Endodermal cell (in vitro differentiated cells): ENCODE measurements around the gene OR51F1. TPM values are rescaled to one million over a fixed set of nuclear protein-coding genes. Genes with fewer than 3 reads are reported as not detected.

Experiments
- DNase-seq: peaks from one replicate; pipeline ENCODE4 v3.0.0-alpha.2; 2017
- H3K27ac ChIP-seq: 2 replicates; pipeline ENCODE4 v1.5.1; 2013; ENCODE audit warnings: mild to moderate bottlenecking, low read depth, low read length, moderate library complexity
- H3K27me3 ChIP-seq: 2 replicates; pipeline ENCODE4 v1.6.1; 2013; ENCODE audit warnings: mild to moderate bottlenecking, low read length, moderate library complexity; ENCODE audit not compliant: insufficient read depth, control insufficient read depth, poor library complexity, severe bottlenecking
- H3K36me3 ChIP-seq: 2 replicates; pipeline ENCODE4 v1.7.0; 2013; ENCODE audit warnings: mild to moderate bottlenecking, low read length, moderate library complexity; ENCODE audit not compliant: control insufficient read depth, insufficient read depth
- H3K4me1 ChIP-seq: one replicate; pipeline ENCODE4 v1.7.0; 2013; ENCODE audit warnings: low read length; ENCODE audit not compliant: control insufficient read depth, insufficient read depth
- H3K4me3 ChIP-seq: 2 replicates; pipeline ENCODE4 v1.5.1; 2013; ENCODE audit warnings: mild to moderate bottlenecking, low read length, moderate library complexity
- H3K9ac ChIP-seq: 2 replicates; pipeline ENCODE4 v1.6.1; 2013; ENCODE audit warnings: mild to moderate bottlenecking, low read length, moderate library complexity; ENCODE audit not compliant: poor library complexity, severe bottlenecking; ENCODE audit errors: extremely low read depth
- H3K9me3 ChIP-seq: 2 replicates; pipeline ENCODE4 v1.6.1; 2013; ENCODE audit warnings: mild to moderate bottlenecking, low read length, moderate library complexity; ENCODE audit not compliant: control insufficient read depth
- H3K27ac Mint-ChIP-seq: 2 replicates; pipeline ENCODE4 v1.8.0; 2020; ENCODE audit warnings: mixed read lengths
- H3K27me3 Mint-ChIP-seq: 2 replicates; pipeline ENCODE4 v1.8.0; 2021; ENCODE audit warnings: mild to moderate bottlenecking, mixed read lengths; ENCODE audit not compliant: insufficient read depth
- H3K36me3 Mint-ChIP-seq: 2 replicates; pipeline ENCODE4 v1.8.0; 2020; ENCODE audit warnings: low read depth, mixed read lengths
- H3K4me1 Mint-ChIP-seq: 2 replicates; pipeline ENCODE4 v1.8.0; 2020; ENCODE audit warnings: mixed read lengths
- H3K4me3 Mint-ChIP-seq: 2 replicates; pipeline ENCODE4 v1.8.0; 2020; ENCODE audit warnings: mild to moderate bottlenecking, moderate library complexity, mixed read lengths
- H3K9me3 Mint-ChIP-seq: 2 replicates; pipeline ENCODE4 v1.8.0; 2020; ENCODE audit warnings: mild to moderate bottlenecking, mixed read lengths
- CTCF ChIP-seq: fragments of 200-600 bp; sonication (generic); conservative IDR thresholded peaks from 2 replicates; pipeline ENCODE4 v1.5.0; 2021; ENCODE audit warnings: antibody characterized with exemption, mild to moderate bottlenecking
- whole genome bisulfite sequencing, 2 experiments: methylation state at CpG; one replicate each; pipeline versions ENCODE4 v1.1.5 to v1.1.7; 2013; ENCODE audit warnings: missing lambda C conversion rate in 2 of 2, mixed read lengths in 1 of 2; ENCODE audit not compliant: insufficient coverage in 1 of 2, insufficient read length in 1 of 2; 5-methylcytosine and 5-hydroxymethylcytosine counted together
- total RNA-seq, 2 donors: library from RNA; stranded (reverse); fragmentation: NEBNext Ultra II Directional in 1 of 2; extraction: Animal tissue kit (Norgen Biotek cat#: 25700) in 1 of 2; gene quantifications; 2 replicates in 1 of 2; 3 replicates in 1 of 2; pipeline ENCODE4 v1.2.1, GENCODE V29; 2021

The OR51F1 gene
- total RNA-seq, 2 donors from 2014 or later, result not detected

DNA sequence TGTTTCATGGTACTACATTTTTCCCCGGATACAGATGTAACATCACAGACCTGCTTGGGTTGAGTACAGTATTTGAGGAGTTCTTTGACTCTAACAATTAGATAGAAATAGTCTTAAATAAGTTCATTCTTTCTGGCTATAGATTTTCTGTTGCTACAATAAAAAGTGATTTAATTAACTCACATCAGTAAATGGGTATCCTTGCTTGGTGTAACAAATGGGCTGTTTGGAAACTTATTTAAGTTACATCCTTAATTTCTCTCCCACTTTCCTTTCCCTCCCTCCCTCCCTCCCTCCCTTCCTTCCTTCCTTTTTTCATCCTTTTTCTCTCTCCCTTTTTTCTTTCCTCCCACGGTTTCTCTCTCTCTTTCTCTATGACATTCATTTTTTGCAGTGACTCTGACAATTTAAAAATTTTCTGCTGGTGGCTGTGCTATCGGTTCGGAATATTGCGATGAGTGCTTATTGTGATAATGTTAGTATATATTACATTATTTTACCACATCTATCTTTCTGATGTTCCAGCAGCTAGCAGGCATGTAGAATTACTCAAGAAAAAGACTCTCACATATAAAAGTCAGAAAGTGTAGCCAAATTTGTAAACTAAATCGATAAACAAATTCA, 3.2 kb downstream of the OR51F1 start:
- TF ChIP-seq CTCF, result no peak
- no peaks in the 10 kb centered on the region for H3K9me3 Mint-ChIP-seq
- no peak overlapping the region for H3K27ac Mint-ChIP-seq
- no peaks in the 10 kb centered on the region for H3K36me3 Mint-ChIP-seq
- no peak overlapping the region for H3K27ac ChIP-seq
- 78% methylated on average over 2 of the region's 6 CpGs; no CpG with 5 or more reads in 1 of the 2 experiments for WGBS, 2 experiments
- no peak for DNase-seq
- no peaks in the 10 kb centered on the region for H3K4me1 ChIP-seq
- H3K4me3 Mint-ChIP-seq, result no peak overlapping the region
- H3K27me3 Mint-ChIP-seq, result no peaks in the 10 kb centered on the region
- H3K9ac ChIP-seq, result no peak overlapping the region
- no peaks in the 10 kb centered on the region for H3K4me1 Mint-ChIP-seq
- no peaks in the 10 kb centered on the region for H3K9me3 ChIP-seq
- H3K36me3 ChIP-seq, result no peaks in the 10 kb centered on the region
- H3K4me3 ChIP-seq, result no peak overlapping the region
- no peaks in the 10 kb centered on the region for H3K27me3 ChIP-seq

GRCh38 chr11:4763096-4763495, 6.6 kb downstream of the OR51F1 start:
- no peak overlapping the region for H3K27ac Mint-ChIP-seq
- 89 to 95% methylated on average over 2 of the region's 2 CpGs for WGBS, 2 experiments
- H3K9me3 Mint-ChIP-seq, result no peaks in the 10 kb centered on the region
- no peak overlapping the region for H3K4me3 Mint-ChIP-seq
- H3K27me3 ChIP-seq, result no peaks in the 10 kb centered on the region
- no peaks in the 10 kb centered on the region for H3K4me1 ChIP-seq
- no peak for TF ChIP-seq CTCF
- DNase-seq, result no peak
- no peaks in the 10 kb centered on the region for H3K4me1 Mint-ChIP-seq
- H3K36me3 Mint-ChIP-seq, result no peaks in the 10 kb centered on the region
- H3K9me3 ChIP-seq, result no peaks in the 10 kb centered on the region
- H3K27me3 Mint-ChIP-seq, result no peaks in the 10 kb centered on the region
- H3K36me3 ChIP-seq, result no peaks in the 10 kb centered on the region
- H3K27ac ChIP-seq, result no peak overlapping the region
- H3K4me3 ChIP-seq, result no peak overlapping the region
- no peak overlapping the region for H3K9ac ChIP-seq

DNA sequence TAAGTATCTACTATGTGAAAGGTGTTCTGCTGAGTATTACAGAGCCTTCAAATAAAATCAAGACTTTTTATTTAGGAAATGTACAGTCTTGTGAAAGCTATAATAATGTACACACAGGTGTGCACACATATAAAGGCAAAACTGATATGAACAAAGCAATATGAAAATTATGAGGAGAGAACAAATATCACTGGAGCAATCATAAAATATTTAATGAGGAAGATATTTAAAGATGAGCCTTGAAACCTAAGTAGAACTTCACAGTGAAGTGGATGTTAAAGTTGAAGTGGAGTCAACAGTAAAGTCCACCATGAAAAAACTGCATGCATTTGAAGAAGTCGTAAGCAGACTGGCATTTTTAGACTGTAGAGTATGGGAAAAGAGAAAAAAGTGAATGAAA, 18.5 kb downstream of the OR51F1 start:
- DNase-seq, result no peak
- Mint-ChIP-seq H3K9me3 (no peaks in the 10 kb centered on the region), H3K27ac (no peak overlapping the region), H3K4me1 (no peaks in the 10 kb centered on the region), H3K36me3 (no peaks in the 10 kb centered on the region), H3K27me3 (no peaks in the 10 kb centered on the region), H3K4me3 (no peak overlapping the region)
- no peak overlapping the region for H3K9ac ChIP-seq
- no peak for TF ChIP-seq CTCF
- H3K27ac ChIP-seq, result no peak overlapping the region
- H3K9me3 ChIP-seq, result no peaks in the 10 kb centered on the region
- H3K4me1 ChIP-seq, result no peaks in the 10 kb centered on the region
- no peaks in the 10 kb centered on the region for H3K27me3 ChIP-seq
- WGBS, 2 experiments, result 90 to 100% methylated on average over 1 of the region's 1 CpG
- H3K36me3 ChIP-seq, result no peaks in the 10 kb centered on the region
- no peak overlapping the region for H3K4me3 ChIP-seq
